HG03378 (cell line): ENCODE results near the gene CTXND1.
"Not testable (repeated sequence)": the region's sequence is repeated elsewhere in the genome, so short reads cannot be mapped to it uniquely, and the experiment has no call there.

Experiments
- ATAC-seq: cut with Tn5 transposase; IDR thresholded peaks from one replicate; pipeline ENCODE4 v1.9.1; 2021; ENCODE audit warnings: mild to moderate bottlenecking, moderate library complexity; ENCODE audit not compliant: unreplicated experiment

The CTXND1 gene

DNA sequence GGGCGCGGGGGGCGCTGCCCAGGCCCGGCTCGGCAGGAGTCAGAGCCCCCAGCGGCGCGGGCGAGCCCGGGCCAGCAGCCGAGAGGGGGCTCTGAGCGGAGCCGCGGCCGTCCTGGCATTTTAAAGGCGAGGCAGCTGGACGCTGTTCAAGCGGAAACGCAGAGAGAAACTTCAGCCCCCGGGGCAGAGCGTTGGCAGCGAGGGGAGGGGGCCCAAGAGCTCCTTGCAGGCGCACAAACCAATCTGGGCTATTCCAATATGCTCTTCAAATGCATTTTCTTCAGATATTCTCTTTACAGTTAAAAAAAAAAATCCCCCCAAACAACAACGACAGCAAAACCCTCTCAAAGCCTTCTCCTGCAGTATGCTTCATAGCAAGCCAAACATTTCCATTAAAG, at the start of gene CTXND1:
Gene CTXND1, minus strand, starts transcription at position 93 of the 398 bp plus-strand sequence. CDS start 50,264 bp downstream, outside the sequence.
- ATAC-seq = no peak

DNA sequence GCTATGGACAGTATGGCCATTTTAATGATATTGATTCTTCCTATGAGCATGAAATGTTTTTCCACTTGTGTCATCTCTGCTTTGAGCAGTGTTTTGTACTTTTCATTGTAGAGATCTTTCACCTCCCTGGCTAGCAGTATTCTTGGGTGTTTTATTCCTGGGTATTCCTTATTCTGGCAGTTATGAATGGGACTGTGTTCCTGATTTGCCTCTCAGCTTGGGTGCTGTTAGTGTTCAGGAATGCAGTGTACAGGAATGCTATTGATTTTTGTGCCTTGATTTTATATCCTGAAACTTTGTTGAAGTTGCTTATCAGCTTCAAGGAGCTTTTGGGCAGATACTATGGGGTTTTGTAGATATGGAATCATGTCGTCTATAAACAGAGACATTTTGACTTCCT, 49.5 kb upstream of the CTXND1 start:
- no peak for ATAC-seq

DNA sequence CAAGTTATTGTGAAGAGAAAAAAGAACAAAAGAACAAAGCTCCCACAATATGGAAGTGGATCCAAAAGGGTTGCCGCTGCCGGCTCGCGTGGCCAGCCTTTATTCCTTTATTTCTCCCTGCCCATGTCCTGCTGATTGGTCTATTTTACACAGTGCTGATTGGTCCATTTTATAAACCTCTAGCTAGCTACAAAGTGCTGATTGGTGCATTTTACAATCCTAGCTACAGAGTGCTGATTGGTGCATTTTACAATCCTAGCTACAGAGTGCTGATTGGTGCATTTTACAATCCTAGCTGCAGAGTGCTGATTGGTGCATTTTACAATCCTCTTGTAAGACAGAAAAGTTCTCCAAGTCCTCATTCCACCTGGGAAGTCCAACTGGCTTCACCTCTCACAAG, 43.8 kb upstream of the CTXND1 start:
- not testable (repeated sequence) for ATAC-seq

DNA sequence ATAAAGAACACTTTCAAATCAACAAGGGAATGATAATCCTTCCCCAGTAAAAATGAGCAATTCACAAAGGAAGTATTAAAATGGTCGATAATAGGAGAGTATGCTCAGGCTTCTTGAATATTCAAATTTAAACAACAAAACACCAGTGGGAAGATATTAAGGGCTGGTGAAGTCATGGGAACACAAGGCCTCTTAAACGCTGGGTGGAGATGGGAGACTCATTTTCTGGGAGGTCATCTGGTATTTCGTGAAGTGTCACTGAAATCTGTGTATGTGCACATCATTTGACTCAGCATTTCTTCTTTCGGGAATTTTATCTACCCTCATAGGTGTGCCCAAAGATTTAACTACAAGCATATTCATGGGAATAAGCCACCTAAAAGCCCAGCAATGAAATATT, 40.1 kb upstream of the CTXND1 start:
- ATAC-seq = no peak

DNA sequence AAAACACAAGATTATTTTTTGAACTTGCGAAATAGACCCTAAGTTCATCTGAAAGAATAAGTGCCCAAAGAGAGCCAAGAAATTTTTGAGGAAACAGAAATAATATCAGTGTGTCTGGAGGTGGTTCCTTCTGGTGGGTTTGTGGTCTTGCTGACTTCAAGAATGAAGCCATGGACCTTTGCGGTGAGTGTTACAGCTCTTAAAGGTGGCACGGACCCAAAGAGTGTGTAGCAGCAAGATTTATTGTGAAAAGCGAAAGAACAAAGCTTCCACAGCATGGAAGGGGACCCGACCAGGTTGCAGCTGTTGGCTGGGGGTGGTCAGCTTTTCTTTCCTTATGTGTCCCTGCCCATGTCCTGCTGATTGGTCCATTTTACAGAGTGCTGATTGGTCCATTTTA, 38.9 kb upstream of the CTXND1 start:
- not testable (repeated sequence) for ATAC-seq

DNA sequence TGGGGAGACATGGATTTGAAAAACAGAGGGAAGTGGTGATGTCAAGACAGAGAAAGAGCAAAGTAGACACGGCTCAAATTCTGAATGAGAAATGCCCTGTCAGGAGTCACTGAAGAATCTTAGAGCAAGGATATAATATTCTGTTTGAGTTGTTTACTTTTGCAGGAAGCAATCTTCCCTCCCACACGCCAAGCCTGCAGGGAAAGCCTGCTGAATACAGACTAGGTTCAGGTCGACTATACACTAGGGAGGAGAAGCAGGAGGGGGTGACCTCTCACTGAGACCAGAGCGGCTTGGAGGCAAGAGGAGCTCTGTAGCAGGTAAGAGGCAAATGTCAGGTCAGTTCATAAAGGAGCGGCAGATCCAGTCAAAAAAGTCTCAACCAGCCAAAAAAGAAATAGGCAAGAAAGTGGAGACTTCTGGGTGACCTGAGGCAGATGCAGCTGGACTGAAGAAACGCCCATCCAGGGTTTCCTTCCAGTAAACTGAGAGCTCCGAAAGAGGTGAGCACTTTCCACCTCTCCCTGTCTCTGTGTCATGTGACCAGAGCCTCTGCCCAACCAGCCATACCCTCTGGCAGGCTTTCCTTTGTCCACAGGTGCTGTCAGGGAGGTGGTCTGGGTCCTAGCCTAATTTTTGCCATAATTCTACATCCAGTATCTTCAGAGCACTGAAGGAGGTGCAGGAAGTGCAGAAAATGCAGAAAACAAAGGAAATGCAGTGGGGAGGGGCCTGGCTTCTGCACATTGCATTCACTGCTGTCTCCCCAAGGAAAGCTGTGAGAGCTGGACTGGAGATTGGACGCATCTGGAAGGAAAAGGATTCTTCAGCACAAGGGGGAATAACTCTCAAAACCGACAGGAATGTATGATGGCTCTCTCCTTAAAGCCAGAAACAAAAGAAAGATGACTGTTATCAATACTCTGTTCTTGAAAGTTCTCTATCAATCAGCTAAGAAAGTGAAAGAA, 37.8 kb upstream of the CTXND1 start:
- ATAC-seq = no peak

DNA sequence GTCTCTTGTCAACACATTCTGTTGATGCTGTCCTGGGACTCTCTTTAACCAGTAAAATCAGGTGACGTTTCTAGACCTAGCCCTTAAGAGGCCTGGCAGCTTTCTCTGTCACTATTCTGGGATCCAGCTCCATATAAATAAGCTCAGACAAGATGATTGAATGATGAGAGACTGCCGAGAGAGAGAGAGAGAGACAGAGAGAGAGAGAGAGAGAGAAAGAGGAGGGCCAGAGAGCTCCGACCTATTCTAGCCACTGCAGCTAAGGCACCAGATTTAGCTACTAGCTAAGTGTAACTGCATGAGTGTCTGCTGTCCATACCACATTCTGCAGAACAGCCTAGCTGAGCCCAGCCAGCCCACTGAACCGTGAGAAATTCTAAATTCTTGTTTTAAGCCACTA, 36.1 kb upstream of the CTXND1 start:
- ATAC-seq = no peak

DNA sequence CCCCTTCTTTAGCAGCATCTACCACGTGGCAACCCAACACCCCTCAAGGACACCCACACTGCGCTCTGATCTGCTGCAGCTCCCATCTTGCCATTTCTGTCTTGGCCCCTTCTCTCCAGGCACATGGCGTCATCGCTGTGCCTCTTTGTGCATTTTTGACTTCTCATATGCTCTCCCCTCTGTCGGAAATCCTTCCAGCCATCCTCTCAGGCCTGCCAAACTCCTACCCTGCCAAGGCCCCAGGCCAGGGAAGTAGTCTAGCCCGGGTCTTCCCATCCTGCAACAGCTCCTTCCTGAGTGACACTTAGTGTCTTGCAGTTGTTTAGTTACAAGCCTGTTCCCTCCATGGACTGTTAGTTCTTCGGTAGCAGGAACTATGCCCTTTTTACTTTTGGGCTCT, 34.0 kb upstream of the CTXND1 start:
- no peak for ATAC-seq

DNA sequence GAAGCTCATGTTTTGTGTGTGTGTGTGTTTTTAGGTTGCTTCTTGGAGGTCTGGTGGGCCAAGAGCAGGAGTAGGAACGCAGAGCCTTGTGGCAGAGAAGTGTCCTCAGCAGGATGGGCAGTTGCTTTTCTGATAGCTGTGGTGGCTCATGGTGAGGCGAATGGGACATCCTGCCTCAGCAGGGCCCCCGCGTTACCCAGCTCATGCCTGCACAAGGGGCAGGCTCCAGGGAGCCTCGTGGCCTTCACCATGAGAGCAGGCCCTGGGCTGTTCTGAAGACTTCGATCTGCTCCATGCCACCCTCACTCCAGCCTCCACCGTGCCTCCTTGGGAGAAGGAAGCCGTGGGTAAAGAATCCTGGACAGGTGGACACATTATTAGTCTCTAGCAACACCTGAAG, 33.4 kb upstream of the CTXND1 start:
- no peak for ATAC-seq

DNA sequence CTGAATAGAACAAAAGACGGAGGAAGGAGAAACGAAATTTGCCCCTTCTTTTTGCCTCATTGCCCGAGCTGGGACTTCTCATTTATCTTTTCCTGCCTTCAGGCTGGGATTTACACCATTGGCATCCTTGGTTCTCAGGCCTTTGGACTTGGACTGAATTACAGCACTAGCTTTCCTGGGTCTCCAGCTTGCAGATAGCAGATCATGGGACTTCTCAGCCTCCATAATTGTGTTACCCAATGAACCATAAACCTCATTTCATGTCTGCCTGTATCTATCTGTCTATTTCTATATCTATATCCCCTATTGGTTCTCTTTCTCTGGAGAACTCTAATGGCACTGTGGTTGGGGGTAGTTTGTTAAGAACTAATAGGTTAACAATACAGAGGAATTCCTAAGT, 31.5 kb upstream of the CTXND1 start:
- ATAC-seq = no peak

DNA sequence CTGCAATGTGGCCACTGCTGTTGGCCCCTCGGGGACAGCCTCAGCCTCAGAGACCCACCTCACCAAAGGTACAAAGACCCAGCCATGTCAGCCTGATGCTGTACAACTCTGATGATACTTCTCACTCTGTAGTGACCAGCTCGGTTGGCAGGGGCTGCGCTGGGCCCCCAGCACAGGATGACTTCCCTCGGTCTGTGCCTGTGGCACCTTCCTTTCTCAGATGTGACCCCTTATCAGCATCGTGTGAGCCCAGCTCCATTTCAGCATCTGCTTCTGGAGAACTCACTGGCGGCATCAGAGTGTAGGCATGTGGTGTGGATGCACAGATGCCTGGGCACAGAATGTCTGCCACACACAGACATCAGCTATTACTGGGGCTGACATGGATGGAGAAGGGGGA, 25.1 kb upstream of the CTXND1 start:
- ATAC-seq = no peak

DNA sequence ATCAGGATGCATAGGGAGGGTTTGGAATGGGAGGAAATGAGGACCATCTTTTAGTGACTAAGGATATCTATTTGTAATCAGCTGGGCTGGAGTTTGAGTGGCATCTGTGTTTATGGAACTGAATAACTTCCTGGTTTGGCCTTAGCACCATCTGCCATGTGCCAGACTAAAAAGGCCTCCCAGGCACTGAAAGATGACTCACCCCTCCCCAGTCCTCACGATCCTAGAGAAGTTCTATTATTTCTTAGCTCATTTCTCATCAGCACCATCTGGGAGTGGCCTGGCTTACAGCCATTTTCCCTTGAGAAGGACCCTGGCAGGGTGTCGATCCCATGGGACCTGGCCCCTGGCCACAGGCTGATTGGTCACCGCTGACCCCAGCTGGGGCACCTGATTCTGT, 23.9 kb upstream of the CTXND1 start:
- no peak for ATAC-seq

DNA sequence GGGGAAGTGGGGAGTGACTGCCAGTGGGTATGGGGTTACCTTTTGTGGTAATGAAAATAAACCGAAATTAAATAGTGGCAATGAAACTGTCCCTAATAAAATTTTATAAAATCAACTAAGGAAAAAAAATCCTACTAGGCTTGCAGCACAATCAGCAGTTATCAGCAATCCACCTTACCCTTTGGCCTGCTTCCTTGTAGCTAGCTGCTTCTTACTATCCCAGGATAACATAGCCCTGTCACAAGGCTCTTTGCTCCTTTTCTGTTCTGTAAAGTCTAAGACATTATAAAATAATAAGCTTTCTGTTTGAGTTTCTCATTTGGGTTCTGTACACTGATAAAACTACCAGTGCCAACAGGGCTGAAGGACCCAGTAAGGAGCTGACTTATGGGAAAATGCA, 23.0 kb upstream of the CTXND1 start:
- no peak for ATAC-seq

DNA sequence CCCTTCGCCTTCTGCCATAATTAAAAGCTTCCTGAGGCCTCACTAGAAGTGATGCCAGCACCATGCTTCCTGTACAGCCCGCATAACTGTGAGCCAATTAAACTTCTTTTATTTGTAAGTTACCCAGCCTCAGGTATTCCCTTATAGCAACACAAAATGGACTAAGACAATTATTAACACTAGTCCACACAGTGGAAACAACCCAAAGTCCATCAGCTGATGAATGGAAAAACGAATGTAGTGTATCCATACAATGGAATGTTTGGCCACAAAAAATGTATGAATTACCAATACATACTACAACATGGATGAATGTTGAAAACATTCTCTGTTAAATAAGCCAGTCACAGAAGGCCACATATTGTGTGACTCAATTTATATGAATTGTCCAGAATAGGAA, 22.5 kb upstream of the CTXND1 start:
- no peak for ATAC-seq

DNA sequence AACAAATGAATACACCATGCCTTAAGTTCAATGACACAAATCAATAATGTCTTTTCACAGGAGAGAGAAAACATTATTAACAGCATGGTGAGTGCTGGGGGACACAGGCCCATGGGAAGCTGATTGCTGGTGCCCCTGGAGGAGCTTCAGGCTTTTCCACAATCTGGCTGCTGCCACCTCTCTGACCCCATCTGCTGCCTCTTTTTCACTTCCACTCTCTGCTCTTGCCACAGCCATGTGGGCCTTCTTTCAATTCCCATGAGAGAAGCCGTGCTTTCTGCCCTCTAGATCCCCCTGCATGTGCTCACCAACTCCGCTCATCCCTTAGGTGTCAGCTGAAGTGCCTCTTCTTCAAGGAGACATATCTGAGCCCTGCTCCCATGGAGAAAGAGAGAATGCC, 21.0 kb upstream of the CTXND1 start:
- ATAC-seq = no peak

DNA sequence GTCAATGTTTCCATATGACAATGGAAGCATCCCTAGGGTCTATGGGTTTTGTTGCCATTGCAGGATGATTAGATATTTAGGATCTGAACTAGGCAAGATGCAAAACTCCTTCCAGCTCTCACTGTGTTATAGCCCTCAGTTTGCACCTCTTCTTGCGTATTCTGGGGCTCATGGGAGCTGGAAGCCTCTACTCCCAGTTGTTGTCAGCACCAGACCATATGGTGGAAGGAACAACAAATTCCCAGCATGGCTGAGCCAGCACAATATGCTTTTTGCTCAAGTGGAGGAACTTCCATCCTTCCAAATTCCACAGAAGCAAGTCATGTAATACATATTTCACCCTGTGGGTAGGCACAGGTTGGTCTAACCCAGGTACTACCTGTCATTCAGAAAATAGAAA, 18.5 kb upstream of the CTXND1 start:
- ATAC-seq = no peak

DNA sequence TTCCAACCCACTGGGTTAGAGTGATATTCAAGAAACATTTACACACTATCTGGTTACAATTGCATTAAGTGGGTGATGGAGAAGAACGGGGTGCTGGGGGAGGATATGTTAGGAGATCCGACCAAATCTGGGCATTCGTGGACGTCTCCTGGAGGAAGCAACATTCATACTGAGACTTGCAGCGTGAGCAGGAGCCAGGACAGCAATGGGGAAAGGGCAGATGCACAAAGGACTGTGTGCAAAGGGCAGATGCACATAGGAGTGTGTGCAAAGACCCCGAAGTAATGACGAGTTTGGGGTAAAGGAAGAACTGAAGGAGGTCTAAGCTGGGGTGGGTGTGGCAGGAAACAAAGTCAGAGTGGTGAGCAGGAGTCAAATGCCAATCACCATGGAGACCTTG, 16.1 kb upstream of the CTXND1 start:
- no peak for ATAC-seq

DNA sequence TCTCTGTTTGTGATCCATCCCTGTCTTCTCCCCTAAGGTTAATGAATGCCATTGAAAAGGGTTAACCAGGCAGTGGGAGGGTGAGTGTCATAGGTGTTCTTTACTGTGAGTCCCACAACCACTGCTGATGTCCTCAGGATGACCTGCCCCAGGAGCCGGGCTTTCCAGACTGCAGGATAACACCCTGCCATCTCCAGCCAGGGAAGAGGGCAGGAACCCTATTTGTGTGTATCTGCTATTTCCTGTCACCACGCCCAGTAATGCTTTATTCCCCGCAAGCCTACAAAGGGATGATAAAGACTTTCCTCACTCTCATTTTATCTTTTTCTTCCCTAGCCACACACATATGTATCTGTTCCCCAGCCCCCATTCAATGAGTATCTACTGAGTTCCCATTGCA, 15.6 kb upstream of the CTXND1 start:
- no peak for ATAC-seq

DNA sequence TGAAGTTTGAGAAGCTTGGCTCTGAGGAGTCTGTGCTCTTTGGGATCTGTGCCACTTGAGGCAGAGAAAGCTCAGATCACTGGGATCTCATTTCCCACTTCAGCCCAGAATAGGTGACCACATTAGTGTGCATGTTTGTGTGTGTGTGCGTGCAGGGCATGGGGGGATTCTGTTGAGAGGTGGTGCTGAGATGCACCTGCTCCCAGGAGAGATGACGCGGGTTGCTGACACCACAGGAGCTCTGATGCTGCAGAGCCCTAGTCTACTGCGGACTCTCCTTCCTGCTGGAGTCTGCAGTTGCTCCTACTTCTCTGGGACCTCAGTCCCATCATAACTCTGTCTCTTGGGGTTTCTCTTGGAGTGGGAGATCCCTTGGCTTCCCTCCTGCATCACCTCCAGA, 14.7 kb upstream of the CTXND1 start:
- ATAC-seq = no peak

DNA sequence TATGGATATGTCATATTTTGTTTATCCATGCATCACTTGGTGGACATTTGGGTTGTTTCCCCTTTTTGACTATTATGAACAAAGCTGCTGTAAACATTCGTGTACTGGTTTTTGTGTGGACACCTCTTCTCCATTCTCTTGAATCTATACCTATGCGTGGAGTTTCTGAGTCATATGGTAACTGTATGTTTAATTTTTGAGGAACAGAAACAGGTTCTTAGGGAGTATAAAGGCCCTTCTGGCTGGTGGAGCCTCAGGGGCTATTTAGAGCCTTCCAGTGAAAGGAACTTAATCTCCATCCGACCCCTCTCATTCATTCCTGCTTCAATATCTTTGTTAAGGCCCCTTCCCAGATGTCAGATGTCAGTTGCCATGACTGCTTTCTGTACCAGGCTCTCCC, 14.1 kb upstream of the CTXND1 start:
- ATAC-seq = no peak

DNA sequence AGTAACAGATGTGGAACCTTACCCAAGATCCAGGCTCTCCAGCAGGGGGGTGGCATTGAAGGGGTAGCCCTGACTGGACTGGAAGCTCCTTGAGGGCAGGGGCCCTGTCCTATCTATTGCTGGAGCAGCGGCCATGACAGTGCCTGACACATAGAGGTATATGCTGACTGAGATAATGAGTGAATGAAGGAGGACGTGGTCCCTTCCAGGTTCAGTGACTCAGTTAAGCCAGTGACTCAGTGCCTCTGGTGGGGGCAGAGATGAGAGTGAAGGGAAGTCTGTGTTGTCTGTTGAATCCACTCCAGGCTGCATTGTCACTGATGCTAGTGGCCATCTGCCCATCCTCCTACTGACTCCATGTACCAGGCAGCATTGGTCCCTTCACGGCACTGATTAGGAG, 13.0 kb upstream of the CTXND1 start:
- ATAC-seq = no peak

DNA sequence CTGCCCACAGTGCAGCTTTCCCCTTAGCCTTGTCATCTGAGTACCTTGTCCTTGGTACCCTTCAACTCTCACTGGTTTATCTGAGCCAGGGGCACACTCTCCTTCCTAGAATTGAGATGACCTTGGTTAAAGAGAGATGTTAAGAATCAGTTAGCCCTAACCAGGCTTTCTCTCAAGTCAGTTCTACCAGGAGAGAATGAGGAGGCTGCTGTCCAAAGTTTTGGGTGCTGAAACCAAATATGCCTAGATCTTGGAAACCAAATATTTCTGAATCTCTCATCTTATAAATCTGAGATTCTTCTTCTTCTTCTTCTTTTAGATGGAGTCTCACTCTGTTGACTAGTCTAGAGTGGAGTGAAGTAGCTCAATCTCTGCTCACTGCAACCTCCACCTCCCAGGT, 12.0 kb upstream of the CTXND1 start:
- ATAC-seq = no peak

DNA sequence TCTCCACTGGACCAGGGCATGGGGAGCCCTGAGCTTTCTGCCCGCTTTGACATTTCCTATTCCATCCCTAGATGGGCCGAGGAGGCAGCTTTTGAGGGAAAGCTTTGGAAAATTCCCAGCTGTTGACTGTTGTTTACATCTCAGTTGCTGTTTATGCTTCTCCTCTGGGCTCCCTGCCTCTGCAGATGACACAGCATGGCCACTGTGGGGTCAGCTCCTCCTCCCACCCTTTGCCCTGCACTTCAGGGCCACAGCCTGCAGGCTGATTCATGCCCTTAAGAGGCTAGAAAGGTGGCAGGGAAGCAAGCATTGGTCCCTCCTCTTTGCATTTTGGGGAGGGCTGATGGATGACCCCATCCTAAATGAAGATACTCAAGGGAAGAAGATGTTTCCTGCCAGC, 8.5 kb upstream of the CTXND1 start:
- no peak for ATAC-seq
